Eye (tissue), 1 donor: ENCODE data around the gene IL17C.

Experiments
- DNase-seq: peaks from one replicate; pipeline ENCODE4 v3.0.0-alpha.2; 2015

Gene IL17C

GRCh38 chr16:88629835-88630234, 8.5 kb upstream of the IL17C start:
- DNase-seq = no peak

GRCh38 chr16:88630433-88630832, 7.9 kb upstream of the IL17C start:
- no peak for DNase-seq

- DNase-seq = no peak
These were observed 7.4 kb upstream of the IL17C start for GRCh38 chr16:88630941-88631340.

- DNase-seq = no peak
These were observed 7.0 kb upstream of the IL17C start for GRCh38 chr16:88631384-88631783.

GRCh38 chr16:88631920-88632586, 6.3 kb upstream of the IL17C start:
- DNase-seq = no peak

- no peak for DNase-seq
These were observed 5.8 kb upstream of the IL17C start for GRCh38 chr16:88632587-88632930.

GRCh38 chr16:88633684-88634140, 4.7 kb upstream of the IL17C start:
- peak; percentile 18 for DNase-seq

- peak; percentile 42 for DNase-seq
These were observed 4.0 kb upstream of the IL17C start for GRCh38 chr16:88634141-88634993.

GRCh38 chr16:88634994-88635670, 3.2 kb upstream of the IL17C start:
- DNase-seq = no peak

GRCh38 chr16:88635671-88636319, 2.6 kb upstream of the IL17C start:
- DNase-seq = no peak

- DNase-seq = no peak
These were observed 1.7 kb upstream of the IL17C start for GRCh38 chr16:88636488-88637265.

- DNase-seq = peak; percentile 36
These were observed 1.1 kb downstream of the IL17C start for GRCh38 chr16:88639231-88640038.

- DNase-seq = no peak
These were observed 1.7 kb downstream of the IL17C start for GRCh38 chr16:88640039-88640495.

GRCh38 chr16:88640498-88641247, 2.3 kb downstream of the IL17C start:
- DNase-seq = no peak

GRCh38 chr16:88642881-88643643, 4.7 kb downstream of the IL17C start:
- no peak for DNase-seq

- no peak for DNase-seq
These were observed 5.2 kb downstream of the IL17C start for GRCh38 chr16:88643644-88643932.

GRCh38 chr16:88645455-88645854, 7.1 kb downstream of the IL17C start:
- no peak for DNase-seq

- no peak for DNase-seq
These were observed 7.6 kb downstream of the IL17C start for GRCh38 chr16:88645941-88646340.

GRCh38 chr16:88646345-88647034, 8.1 kb downstream of the IL17C start:
- DNase-seq = no peak
